Measurements from ENCODE around the gene LRSAM1.

The LRSAM1 gene

DNA sequence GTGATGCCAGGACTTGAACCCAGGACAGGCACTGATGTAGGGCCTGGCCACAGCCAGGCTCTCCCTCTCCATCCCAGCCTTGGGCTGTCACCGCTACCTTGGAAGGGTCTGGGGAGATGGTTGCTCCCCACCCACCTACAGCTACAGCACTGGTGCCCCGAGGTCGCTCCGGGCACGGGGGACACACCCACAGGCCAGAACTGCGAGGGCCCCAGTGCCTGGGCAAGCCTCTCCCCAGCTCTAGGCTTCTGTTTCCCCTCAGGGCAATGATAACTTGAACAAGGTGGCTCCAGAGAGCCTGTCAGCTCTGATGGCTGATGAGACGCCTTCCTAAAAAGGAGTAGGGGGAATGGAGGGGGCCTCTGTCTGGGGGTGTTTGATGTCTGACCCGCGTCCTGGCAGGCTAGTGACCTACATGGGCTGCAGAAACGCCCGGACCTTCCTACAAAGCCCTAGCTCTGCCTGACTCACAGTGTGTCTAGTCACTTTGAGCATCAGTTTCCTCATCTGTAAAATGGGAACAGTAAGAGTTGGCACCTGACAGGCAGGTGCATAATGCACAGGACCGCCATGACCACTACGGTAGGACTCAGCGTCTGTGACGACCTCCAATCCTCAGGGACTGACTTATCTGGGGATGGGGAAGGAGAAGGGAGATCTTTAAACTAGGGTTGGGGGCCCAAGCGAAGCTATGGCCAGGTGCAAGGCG is 76.4 kb downstream of the LRSAM1 start:
- H3K4me3 ChIP-seq (ENCODE audit: low read length), result no peak overlapping the region
- TF ChIP-seq ZNF274 (IDR thresholded peaks at IDR 0.05; ENCODE audit: low read depth, low read length), result no peak

GRCh38 chr9:127528422-127529251 is 77.3 kb downstream of the LRSAM1 start:
- no peak overlapping the region for H3K4me3 ChIP-seq (ENCODE audit: low read length)
- TF ChIP-seq ZNF274 (IDR thresholded peaks at IDR 0.05; ENCODE audit: low read depth, low read length), result no peak

DNA sequence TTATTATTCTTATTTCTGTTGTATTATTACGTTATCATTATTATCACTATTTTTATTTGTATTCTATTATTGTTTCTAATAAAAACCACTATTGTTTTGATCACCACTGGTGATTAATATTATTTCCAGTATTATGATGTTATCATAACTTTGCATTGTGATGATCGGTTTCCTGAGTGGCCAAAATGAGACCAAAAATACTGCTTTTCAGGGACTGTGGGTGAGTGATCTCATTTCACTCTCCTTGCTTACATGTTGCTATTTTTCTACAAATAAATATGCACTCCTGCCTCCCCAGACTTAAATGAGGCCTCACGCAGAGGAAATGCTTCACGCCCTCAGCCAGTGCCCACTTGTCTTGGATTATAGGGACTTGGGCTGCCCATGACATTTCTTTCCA is 78.4 kb downstream of the LRSAM1 start:
- no peak overlapping the region for H3K4me3 ChIP-seq (ENCODE audit: low read length)
- TF ChIP-seq ZNF274 (IDR thresholded peaks at IDR 0.05; ENCODE audit: low read depth, low read length), result no peak

DNA sequence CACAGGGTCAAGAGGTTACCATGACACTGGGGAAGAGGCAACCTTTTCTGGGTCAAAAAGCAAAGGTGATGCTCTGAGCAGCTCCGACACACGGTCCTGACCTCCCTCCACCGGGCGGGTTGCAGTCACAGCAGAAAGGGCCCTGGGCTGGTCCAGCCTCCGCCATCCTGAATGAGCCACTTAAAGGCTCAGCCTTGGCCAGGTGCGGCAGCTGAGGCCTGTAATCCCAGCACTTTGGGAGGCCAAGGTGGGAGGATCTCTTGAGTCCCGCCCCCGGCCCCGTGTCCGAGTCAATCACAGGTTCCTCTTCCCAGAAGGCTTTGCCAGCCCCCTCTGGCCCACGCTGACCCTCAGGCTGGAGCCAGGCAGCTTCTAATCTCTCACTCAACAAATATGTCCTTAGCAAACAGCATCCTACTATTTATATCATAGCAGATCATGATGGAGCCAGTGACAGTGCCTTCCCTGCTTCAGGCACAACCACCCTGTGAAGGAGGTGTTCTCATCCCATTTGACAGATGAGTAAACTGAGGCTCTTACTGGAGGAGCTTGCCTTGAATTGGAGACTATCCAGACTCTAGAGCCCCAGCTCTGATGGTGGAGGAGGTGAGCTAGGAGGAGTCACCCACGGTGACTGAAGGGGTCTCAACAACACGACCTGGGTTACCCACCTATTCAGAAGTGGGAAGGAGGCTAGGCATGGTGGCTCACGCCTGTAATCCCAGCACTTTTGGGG is 79.1 kb downstream of the LRSAM1 start:
- no peak overlapping the region for H3K4me3 ChIP-seq (ENCODE audit: low read length)
- TF ChIP-seq ZNF274 (IDR thresholded peaks at IDR 0.05; ENCODE audit: low read depth, low read length), result no peak

DNA sequence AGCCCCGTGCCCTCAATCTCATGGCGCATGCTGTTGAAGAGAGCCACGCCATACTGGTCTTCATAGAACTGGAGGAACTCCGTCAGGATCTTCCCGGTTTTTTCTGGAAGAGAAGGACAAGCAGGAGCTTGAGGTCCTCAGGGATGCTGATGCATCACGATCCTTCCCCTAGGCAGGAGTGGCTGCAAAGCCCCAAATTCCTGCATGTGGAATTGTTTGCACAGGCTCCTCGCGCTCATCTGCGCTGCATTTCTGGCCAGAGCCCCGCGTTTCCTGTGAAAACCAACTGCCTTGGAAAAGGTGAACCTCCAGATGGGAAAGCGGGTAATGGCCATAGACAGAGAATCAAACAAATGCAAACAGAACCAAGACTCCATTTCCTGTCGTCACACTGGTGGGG is 80.4 kb downstream of the LRSAM1 start:
- TF ChIP-seq ZNF274 (IDR thresholded peaks at IDR 0.05; ENCODE audit: low read depth, low read length), result no peak
- H3K4me3 ChIP-seq (ENCODE audit: low read length), result no peak overlapping the region

DNA sequence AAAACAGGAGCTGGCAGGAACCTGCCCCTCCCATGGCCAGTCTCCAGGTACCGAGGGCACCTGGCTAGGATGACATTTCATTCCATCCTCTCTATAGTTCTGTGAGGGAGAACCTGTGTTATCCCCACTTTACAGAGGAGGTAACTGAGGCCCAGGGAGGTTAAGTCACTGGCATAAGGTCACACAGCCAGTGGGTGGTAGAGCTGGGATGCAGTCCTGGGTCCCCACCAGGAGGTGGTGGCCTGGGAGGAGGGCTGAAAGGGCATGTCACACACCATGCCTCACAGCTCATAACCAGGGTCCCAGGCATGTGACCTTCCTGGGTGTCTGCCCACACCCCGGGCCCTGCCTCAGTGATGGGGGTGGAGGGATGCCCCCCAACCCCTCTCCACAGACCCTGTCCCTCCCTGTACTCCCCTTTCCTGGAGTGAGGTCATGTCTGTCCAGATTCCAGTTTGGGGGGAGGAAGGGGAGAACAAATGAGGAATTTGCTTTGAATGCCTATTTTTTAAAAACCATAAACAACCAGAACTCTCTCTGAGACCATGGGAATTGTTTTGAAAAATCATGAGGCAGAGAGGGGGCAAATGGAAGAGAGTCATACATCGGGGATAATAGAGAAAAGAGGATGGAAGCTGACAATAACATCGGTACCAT is 83.1 kb downstream of the LRSAM1 start:
- TF ChIP-seq ZNF274 (IDR thresholded peaks at IDR 0.05; ENCODE audit: low read depth, low read length), result no peak
- H3K4me3 ChIP-seq (ENCODE audit: low read length), result no peak overlapping the region

GRCh38 chr9:127534931-127535330 is 83.6 kb downstream of the LRSAM1 start:
- H3K4me3 ChIP-seq (ENCODE audit: low read length), result no peak overlapping the region
- no peak for TF ChIP-seq ZNF274 (IDR thresholded peaks at IDR 0.05; ENCODE audit: low read depth, low read length)

DNA sequence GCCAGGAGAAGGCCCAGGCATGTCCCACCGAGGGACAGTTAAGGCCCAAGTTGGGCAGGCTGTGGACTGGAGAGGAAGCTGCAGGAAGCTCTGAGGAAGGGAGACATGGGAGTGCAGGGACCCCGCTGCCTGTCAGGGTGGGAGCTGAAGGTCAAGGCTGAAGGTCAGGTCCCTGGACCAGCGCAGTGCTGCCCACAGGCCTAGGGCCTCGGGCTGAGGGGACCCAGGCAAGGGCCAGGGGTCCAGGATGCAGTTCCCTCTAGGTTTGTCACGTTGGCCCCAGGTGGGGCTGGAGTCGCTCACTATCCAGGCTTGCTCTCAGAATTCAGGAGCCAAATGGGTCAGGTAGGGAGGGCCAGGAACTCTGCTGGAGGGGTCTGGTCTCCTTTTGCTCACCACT is 84.1 kb downstream of the LRSAM1 start:
- H3K4me3 ChIP-seq (ENCODE audit: low read length), result no peak overlapping the region
- TF ChIP-seq ZNF274 (IDR thresholded peaks at IDR 0.05; ENCODE audit: low read depth, low read length), result no peak

DNA sequence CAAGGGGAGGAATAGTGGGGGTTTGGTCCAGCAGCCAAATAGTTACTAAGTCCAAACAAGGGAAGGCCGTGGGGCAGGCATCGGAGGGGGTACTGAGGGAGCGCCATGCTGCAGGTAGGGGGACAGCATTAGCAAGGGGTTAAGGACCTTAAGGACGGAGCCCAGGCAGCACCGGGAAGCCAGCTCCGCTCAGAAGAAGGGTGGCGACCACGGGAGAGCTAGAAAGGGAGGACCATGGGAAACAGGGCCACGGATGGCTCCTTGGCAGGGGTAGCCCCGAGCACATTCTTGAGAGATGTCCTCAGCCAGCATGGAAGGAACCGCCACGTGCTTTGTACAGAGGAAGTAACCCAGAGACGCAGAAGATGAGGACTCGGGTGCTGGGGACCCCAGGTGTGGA is 84.5 kb downstream of the LRSAM1 start:
- TF ChIP-seq ZNF274 (IDR thresholded peaks at IDR 0.05; ENCODE audit: low read depth, low read length), result no peak
- H3K4me3 ChIP-seq (ENCODE audit: low read length), result no peak overlapping the region

GRCh38 chr9:127536499-127536898 is 85.2 kb downstream of the LRSAM1 start:
- H3K4me3 ChIP-seq (ENCODE audit: low read length), result no peak overlapping the region
- TF ChIP-seq ZNF274 (IDR thresholded peaks at IDR 0.05; ENCODE audit: low read depth, low read length), result no peak

DNA sequence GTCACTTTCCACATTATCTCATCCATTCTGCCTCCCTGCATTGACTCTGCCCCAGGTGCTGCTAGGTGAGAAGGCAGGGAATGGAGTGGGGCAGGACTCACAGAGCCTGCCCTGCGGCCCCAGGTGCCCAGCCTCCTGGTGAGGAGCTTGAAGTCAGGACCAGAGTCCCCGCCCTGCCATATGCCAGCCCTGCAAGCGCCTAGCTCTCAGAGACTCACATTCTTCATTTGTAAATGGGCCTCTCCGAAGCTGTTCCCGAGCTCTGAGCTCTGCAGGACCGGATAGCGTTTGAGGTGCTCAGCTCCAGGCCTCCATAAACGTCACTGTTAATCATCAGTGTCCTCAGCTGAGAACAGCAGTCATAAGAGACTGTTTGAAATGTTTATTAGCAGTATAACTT is 85.7 kb downstream of the LRSAM1 start:
- no peak overlapping the region for H3K4me3 ChIP-seq (ENCODE audit: low read length)
- no peak for TF ChIP-seq ZNF274 (IDR thresholded peaks at IDR 0.05; ENCODE audit: low read depth, low read length)

GRCh38 chr9:127537792-127538191 is 86.5 kb downstream of the LRSAM1 start:
- H3K4me3 ChIP-seq (ENCODE audit: low read length), result no peak overlapping the region
- no peak for TF ChIP-seq ZNF274 (IDR thresholded peaks at IDR 0.05; ENCODE audit: low read depth, low read length)

DNA sequence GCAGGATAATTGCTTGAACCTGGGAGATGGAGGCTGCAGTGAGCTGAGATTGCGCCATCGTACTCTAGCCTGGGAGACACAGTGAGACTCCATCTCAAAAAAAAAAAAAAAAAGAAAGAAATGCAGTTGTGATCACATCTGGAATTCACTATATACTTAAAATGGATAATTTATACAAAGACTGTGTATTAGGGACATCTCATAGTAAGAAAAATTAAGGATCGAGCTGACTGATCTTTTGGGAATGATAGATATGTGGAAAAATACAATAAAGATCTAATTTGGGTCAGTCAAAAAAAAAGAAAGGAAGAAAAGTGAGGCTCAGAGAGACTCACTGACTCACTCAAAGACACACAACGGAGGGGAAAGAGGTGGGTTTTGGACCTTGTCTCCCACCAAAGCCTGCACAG is 87.5 kb downstream of the LRSAM1 start:
- no peak overlapping the region for H3K4me3 ChIP-seq (ENCODE audit: low read length)
- TF ChIP-seq ZNF274 (IDR thresholded peaks at IDR 0.05; ENCODE audit: low read depth, low read length), result no peak
